Activated T-cell treated with anti-CD3 and anti-CD28 coated beads, Interleukin-2, amount 50 U/mL, for 48 hours (primary cell): ENCODE measurements around the gene GGTLC3.
"Not testable (repeated sequence)": the region's sequence is repeated elsewhere in the genome, so short reads cannot be mapped to it uniquely, and the experiment has no call there.

Source experiments
- DNase-seq, 2 experiments: peaks; one replicate each; pipeline ENCODE4 v3.0.0-alpha.2; 2020

The GGTLC3 gene

DNA sequence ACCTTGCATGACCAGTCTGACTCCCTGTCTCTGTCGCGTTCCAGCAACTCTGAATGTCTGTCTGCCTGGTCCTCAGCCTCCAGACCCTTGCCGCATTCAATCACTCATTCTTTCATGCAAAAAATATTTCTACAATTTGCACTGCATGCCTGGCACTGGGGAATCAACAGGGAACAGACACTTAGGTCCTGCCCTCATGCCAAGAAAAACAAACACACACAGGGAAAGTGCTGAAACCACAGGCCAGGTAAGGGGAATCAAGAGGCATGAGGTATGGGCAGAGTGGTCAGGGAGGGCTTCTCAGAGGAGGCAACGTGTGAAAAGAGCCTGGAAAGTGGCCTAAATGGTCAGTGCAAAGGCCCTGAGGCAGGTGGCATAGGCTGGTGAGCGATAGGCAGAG lies at the start of gene GGTLC3:
Gene GGTLC3, minus strand, starts transcription at position 101 of the 400 bp plus-strand sequence. CDS start 264 bp downstream, outside the sequence.
- DNase-seq: not testable (repeated sequence)

DNA sequence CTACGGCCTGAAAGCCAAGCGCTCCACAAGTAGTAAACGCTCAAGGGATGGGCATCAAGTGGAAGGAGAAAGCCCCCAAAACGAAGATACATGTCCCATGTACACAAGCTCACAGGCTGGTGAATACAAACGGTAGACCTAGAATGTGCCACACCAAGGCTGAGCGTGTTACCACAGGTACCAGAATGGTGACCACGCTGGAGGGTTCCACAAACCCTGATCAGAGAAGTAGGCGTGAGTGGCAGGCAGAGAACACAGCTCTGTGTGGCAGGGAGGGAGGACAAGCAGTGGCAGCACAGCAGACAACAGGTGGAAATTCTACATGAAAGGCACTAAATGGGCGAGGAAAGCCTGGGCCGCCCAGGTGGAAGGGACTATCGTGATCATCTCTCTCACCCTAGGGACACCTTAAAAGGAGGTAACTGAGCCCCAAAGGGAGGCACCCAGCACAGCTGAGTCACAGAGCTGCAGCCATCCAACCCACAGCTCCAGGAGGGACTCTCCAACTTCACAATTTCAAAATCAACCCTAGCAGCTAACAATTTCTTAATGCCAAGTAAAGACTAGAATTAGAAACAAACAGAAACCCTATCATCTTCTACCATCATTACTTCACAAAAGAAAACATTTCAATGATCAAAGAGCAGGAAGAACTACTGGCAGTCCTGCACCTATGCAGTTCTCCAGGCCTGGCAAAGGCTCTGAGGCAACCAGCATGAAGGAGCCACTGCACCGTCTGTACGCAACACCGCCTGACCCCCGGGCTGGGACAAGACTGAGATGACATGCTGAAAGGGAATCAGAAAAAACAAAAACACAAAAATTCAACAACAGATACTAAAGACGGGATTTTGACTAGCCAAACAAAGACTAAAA lies 42.4 kb upstream of the GGTLC3 start:
- DNase-seq: not testable (repeated sequence)

DNA sequence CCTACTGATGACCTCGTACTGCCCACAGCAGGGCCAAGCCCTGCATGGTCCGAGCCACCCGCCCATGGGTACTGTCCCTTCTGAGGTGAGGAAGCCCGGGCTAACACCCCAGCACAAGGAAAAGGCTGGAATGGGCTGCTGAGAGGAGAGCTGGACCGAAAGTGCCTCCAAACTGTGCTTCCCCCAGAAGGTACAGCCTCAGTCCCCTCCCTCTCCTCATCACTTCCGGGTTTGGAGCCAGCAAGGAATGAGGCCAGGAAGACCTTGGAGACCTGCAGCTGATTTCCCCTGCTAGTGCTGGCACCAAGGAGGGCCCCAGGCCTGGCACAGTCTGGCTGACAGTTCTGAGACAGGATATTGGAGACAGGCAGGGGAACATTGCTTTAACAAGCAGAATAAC lies 41.0 kb upstream of the GGTLC3 start:
- DNase-seq: not testable (repeated sequence)

DNA sequence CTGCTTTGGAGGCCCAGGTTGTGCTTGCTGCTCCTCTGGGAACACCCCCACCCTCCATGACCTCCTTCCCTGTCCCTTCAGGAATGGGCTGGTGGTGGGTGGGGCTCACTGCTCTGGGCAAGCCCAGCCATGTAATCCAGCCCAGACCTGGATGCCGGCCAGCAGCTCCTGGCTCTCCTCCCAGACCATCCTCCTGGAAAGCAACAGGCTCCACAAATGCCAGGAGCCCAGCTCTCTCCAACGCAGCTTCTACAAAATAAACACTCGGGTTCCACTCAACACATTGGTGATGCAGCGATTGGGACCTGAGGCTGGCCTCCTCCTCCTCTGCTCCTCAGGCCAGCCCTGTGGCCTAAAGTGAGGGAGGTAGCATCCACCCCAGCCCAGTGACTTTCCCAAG lies 40.6 kb upstream of the GGTLC3 start:
- not testable (repeated sequence) for DNase-seq

DNA sequence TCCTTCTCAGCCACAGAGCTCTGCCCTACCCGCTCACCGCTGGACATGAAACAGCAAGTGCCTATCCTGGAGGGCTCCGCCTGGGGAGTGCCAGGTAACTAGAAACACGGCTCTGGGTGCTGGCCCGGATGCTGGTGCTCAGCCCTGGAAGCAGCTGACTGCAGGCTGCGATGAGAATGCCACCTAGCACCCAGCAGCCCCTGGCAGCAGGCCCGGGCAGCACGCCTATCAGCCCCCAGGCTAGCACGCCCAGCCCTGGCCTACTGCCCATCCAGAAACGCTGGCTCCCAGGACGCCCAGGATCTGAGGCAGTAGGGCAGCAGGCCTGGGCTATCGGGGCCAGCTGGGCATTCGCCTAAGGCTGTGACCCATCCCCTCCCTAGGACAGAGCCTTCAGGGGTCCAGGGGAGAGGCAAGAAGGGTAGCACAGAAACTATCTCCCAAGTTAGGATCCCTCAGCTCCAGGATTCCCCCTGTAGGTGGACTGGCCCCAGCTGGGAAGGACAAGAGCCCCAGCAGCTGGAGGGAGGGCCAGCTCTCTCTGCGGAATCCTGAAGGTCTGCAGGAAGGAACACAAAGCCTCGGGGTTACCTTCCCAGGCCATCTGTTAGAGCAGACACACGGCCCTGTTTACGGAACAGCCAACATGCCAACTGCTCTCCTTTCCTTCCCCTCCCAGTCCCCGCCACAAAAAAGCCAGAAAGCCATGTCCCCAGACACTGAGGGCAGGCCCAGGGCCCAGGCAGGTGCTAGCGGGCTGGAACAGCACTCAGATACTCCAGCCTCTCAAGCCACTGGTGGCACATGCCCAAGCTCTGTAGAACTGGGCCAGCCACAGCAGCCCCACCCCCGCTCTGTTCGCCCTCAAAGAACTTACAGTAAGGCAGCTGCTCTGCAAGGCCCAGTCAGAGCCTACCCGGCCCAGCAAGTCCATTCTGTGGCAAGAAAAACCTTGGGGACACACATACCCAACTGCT lies 36.6 kb upstream of the GGTLC3 start:
- not testable (repeated sequence) for DNase-seq

DNA sequence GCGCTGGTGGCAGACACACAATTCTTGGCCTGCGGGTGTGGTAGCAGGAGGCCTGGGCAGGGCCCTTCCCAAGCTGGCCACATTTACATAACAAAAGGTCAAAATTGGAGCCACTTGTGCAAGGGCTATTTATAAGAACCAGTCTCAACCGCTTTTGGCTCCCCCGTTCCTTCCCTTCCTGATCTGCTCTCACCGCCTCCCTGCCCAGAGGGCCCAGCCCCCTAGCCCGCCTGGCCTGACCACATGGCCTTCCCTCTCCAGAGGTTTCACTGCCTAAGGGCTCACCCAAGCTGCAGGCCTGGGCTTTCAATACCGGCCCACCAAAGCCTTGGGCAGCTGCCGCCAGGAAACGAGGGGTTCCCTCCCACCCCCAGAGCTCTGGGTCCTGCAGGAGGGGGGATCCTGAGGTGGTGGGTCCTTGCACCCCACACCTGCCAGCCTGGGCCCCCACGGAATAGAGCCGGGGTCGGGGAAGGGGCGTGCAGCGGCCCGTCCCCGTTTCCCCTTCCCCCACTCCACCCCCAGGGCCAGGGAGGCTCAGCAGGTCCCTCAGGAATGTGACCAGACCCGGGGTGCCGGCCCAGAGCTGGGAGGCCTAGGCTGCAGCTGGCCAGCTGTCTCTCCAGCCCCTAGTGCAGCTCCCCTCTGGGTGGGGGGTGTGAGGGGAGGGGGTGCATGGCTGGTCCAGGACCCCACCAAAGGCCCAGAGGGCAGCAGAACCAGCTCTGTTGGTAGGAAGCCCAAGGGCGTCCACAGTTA lies 35.1 kb upstream of the GGTLC3 start:
- not testable (repeated sequence) for DNase-seq

DNA sequence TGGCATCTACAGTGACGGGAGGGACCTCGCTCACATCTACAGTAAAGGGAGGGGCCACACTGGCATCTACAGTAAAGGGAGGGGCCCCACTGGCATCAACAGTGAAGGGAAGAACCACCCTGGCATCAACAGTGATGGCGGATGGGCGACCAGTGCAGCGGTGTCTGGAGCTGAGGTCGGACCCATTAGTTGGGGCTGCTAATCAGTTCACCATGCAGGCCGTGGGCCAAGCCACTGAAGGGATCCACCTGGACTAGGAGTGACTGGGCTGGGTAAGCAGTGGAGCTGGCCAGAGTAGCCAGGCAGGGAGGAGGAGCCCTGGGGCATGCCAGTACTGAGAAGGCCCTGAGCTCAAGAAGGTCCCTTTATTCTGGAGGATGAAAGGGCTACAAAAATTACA lies 33.1 kb upstream of the GGTLC3 start:
- not testable (repeated sequence) for DNase-seq

DNA sequence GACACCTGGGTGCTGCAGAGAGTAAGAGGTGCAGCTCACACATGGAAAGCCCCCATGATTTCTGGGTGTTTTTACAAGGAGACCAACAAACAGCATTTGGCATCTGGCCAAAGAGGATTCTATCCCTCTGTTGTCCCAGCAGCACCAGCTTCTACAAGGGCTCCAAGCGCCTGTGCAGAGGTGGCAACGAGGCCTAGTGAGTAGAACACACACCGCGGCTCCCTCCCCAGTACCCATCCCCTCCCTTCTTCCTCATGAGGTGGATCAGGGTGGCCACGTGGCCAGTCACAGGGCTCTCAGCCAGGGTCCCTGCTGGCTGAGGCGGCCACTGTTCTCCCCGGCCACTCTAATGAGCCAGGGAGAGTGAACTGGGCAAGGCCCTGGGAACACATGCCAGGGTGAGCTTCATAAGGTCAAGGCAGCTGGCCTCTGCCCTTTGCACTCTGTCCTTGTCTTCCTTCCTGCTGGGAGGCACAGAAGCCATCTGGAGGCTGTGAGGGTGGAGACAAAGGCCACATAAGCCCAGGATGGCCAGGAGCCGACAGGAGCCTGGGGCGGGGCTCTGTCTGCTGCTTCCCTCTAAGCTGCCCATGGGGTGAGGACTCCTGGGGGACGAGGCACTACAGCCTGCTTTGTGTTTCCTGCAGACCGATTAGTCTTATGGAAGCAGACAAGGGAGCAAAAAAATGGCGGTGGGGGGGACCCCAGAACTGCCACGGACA lies 31.7 kb upstream of the GGTLC3 start:
- not testable (repeated sequence) for DNase-seq

DNA sequence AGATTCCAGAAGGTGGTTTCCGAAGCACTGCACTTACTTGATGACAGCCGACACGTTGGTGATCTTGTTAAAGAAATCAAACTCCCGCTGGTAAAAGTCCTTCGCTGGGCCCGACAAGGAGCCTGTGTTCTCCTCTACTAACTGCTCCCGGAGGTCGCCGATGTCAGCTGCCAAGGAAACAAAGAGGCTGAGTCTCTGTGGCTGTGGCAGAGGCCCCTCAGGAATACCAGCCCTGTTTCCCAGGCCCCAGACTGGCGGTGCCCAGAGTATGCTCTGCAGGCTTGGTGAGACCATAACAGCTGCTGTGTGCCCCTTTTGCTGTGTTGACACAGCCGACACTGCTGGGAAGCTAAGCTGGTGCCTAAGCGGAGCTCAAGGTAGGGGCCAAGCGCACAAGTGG lies 26.7 kb upstream of the GGTLC3 start:
- DNase-seq: not testable (repeated sequence)

DNA sequence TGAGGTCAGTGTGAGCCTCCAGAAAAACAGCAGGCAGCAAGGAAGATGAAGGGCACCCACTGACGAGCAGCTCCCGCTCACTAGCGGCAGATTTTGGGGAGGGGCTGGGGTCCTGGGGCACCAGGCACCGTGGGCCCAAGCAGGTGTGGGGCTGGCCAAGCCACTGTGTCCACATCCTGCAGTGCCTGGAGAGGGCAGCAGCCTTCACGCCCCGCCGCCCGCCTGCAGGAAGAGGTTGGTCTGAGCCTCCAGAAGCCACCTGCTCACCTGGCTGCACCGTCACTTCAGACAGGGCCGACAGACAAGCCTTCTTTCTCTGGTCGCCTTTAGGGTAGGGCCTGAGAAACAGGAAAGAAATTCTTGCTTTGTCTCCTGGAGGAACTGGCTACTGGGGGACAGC lies 25.4 kb upstream of the GGTLC3 start:
- DNase-seq: not testable (repeated sequence)

DNA sequence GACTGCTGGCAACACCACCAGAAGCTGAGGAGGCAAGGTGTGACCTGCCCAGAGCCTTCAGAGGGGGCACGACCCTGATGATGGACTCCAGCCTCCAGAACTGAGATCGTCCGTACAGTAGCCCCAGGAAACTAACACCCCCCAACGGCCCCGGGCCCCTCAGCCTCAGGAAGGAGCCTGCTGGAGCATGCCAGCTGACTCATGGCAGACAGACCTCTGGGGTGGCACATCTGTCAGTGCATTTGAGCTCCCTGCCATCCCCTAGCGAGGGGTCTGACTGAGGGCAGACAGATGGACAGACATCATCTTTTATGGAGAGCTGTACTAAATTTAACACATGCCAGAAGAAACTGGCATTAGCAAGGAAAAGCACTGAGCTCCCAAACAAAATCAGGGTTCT lies 22.0 kb upstream of the GGTLC3 start:
- not testable (repeated sequence) for DNase-seq

DNA sequence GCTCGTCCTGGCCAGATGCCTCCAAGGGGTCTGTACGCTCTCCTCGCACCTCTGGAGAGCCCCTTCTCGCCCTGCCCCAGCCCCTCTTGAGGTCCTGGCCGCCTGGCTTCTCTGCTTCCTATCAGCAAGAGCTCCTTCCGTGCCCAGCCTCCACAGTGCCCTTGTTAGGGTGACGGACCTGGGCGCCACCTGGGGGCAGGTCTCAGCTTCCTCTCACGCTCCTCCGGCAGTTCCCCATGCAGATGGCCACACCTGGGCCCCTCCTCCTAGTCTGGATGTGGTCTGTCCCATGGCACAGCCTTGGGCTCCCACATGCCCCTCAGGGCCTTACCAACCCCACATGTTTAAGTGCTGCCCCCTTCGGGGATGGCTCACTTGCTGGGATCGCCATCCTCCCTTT lies 16.4 kb upstream of the GGTLC3 start:
- not testable (repeated sequence) for DNase-seq

DNA sequence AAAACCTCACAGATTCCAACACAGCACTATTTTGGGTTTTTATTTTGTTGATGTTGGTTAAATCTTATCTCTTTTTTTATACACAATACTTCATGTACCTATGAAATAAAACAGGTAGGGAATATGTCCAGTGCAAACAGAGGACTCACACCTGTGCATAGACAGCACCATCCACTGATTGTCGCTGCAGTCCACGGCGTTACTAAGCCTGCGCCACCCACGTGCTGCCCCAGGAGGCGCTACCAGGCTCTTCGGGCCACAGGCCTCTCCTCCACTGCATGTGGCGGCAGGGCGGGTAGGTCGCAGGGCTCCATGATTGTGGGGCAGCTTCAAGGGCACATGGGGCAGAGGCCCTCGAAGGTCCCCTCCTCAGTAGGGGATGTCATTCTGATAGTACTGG lies 15.7 kb upstream of the GGTLC3 start:
- not testable (repeated sequence) for DNase-seq

DNA sequence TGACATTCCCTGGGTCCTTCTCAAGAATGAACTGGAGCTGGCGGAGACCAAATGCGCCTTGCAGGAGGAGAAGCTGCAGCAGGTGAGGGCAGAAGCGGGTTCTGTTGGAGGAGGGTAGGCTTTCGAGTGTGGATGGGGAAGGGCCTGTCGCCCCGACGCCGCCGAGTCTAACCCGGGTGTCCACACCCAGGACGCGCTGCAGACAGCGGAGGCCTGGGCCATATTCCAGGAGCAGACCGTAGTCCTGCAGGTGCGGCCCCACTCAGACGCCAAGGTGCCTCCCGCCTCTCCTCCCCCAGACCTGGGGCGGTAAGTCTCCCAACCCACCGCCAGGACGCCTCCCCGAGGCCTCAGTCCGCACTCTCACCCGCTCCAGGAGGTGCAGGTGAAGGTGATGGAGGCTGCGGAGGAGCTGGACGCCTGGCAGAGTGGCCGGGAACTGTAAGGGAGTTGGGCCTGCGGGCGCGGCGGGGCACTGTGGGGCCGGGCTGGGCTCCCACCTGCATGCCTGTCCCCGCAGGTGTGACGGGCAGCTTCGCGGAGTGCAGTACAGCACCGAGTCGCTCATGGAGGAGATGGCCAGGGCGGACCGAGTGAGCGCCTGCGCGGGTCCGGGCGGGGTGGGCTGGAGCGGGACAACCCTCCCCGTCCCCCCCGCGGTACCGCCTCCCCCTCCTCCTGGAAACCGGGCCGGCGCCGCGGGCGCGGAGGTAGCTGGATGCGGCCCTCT lies 11.6 kb upstream of the GGTLC3 start:
- DNase-seq: not testable (repeated sequence)

DNA sequence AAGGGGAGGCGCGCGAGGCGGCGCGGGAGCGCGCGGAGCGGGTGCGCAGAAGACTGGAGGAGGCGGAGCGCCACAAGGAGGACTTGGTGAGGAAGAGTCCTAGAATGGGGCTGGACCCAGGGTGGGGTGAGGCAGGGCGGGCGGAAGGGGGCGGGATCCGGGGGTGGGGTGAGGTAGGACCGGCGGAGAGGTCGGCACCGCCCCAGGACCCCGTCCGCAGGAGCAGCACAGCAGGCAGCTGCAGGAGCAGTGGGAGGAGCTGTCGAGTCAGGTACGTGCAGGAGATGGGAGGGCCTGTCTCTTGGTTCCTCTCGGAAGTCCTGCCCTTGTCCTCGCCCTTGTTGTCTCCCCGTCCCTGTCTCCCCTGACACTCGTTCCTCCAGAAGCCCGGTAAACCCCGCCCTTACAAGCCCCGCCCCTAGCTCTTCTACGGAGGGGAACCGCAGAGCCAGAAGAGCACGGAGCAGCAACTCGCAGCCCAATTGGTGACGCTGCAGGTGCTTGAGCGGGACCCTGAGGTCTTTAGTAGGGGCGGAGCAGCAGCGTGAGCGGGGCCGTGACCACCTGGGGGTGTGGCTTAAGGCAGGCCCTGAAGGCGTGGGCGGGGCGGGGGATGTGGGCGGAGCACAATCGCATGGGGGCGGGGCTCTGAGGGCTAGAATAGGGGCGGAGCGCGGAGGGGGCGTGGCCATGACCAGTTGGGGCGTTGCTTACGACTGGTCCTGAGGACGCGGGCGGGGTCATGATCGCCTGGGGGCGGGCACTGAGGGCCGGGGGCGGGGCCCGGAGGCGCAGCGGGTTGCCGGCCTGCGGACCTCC lies 10.8 kb upstream of the GGTLC3 start:
- peak; percentile 85 to 86 for DNase-seq

DNA sequence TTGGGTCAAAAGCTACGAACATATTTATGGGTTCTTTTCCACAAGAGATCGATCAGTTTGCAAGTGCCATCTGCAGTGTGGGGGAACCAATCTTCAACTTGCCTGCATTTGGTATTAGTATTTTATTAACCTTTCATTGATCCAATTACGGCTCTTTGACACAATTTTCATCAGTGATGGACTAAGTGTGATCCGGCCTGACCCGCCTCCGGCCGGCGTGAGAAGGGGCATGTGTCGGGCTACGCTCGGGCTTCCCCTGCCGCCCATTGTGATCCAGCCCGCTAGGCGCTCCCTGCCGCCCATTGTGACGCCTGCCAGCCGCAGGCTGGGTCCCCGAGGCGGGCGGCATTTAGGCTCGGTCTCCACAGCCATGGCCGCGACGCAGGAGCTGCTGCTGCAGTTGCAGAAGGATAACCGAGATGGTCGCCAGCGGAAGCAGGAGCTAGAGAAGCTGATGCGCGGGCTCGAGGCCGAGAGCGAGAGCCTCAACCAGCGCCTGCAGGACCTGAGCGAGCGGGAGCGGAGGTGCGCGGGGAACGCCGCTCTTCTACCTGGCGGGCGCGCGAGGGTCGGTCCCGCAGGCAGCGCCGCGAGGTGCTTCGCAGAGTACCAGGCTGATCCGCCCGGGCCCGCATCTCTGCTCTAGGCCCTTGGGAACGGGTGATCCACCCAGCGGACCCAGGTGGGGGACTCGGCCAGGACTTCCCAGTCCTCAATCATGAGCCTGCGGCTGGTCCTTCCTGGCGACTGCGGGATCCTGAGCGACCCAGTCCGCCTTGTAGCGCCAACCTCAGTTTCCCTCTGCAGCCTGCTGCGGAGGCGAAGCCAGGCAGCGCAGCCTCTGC lies 10.0 kb upstream of the GGTLC3 start, which contains the start of gene TMEM191B:
Gene TMEM191B, plus strand, starts transcription at position 51 of the 845 bp plus-strand sequence. Its CDS starts 179 bp downstream, at position 230.
- DNase-seq: not testable (repeated sequence)

DNA sequence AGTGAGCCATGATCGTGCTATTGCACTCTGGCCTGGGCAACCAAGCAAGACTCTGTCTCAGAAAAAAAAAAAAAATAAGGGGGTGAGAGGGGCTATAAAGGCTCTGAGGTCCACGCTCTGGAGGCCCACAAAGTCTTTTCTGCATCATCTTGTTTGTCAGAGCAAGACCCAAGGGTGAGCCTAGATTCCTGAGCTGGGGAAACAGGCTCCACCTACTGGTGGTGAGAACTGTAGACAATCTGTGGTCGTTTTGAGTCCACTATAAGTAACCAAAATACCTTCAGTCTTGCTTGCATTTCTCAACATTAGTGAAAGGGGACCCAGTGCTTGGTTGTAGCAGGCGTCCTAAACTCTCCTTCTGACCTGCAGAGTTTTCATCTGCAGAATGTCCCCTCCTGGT lies 5.4 kb upstream of the GGTLC3 start:
- DNase-seq: not testable (repeated sequence)

DNA sequence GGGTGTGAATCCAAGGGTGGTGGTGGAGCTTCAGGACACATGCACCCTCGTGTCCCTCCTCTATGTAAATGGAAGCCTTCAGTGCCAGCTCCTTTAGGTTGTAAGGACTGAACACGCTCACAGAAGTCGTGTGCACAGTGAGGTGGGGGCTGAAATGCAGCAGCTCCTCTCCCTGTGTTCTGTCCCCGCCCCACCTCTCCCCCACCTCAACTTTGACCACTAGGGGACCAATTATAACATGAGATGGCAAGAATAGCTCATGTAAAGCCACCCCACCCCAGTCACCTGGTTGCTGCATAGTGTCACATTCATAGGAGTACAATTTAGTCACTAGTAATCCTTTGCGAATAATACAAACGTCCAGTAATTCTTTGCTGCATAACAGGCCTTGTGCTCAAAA lies 4.8 kb upstream of the GGTLC3 start:
- DNase-seq: not testable (repeated sequence)

DNA sequence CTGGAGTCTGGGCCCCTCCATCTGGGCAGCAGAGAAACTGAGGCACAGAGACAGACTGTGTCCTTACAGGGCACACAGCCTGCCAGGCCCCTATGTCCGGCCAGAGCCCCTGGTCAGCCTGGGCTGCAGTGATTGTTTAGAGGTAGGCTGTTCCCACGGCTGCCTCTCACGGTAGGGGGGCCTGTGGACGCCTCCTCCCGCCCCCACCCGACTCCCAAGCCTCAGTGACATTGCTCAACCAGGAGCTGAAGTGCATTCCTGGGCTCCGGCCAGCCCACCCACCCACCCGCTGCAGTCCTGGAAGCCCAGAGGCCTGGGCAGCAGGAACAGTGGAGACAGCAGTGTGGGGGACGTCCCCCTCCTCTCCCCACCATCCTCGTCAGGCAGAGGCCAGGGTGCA lies 4.5 kb downstream of the GGTLC3 start:
- not testable (repeated sequence) for DNase-seq
